Caco-2 (cell line): ENCODE measurements around the gene MGST2. TPM values are rescaled to one million over a fixed set of nuclear protein-coding genes. Genes with fewer than 3 reads are reported as not detected.

Experiments
- BruUV-seq: library from RNA; stranded (reverse); fragments of 400-500 nt; replicated peaks from 2 replicates; lab custom pipeline; 2021; lab: Mats Ljungman, UMichigan
- CTCF ChIA-PET: fragments of 300-600 bp; sonication (Branson Sonifier 250); formaldehyde crosslinking; loops from one replicate; lab custom pipeline; 2022; ENCODE audit warnings: antibody characterized with exemption; lab: Charles Lee
- POLR2A ChIA-PET: fragments of 300-600 bp; sonication (Branson Sonifier 250); formaldehyde crosslinking; loops from one replicate; lab custom pipeline; 2022; ENCODE audit warnings: antibody characterized with exemption; lab: Charles Lee
- DNase-seq, 2 experiments: peaks; one replicate each; pipeline versions ENCODE4 v3.0.0 to v3.0.0-alpha.2; 2020 to 2022
- H3K27me3 ChIP-seq: replicated peaks from 2 replicates; pipeline ENCODE4 v1.6.0; 2011; ENCODE audit warnings: low read length; ENCODE audit not compliant: control insufficient read depth, insufficient read depth
- H3K36me3 ChIP-seq: 2 replicates; pipeline ENCODE4 v1.5.1; 2011; ENCODE audit warnings: low read length; ENCODE audit not compliant: control insufficient read depth, insufficient read depth
- H3K4me1 ChIP-seq: fragments of 250-450 bp; sonication (Bioruptor Pico); 2 replicates; pipeline ENCODE4 v1.5.1; 2020; ENCODE audit warnings: mild to moderate bottlenecking
- H3K4me3 ChIP-seq: 2 replicates; pipeline ENCODE4 v1.5.1; 2011; ENCODE audit warnings: low read depth, mild to moderate bottlenecking, control low read depth, low read length
- H3K9me3 ChIP-seq: fragments of 250-450 bp; sonication (Bioruptor Pico); 2 replicates; pipeline ENCODE4 v1.5.1; 2020; ENCODE audit warnings: mild to moderate bottlenecking, moderate library complexity
- H3K27ac Mint-ChIP-seq: one replicate; pipeline ENCODE4 v1.8.0; 2022; ENCODE audit warnings: mixed read lengths; ENCODE audit not compliant: unreplicated experiment
- H3K27me3 Mint-ChIP-seq: one replicate; pipeline ENCODE4 v1.8.0; 2022; ENCODE audit warnings: mixed read lengths; ENCODE audit not compliant: insufficient read depth, unreplicated experiment
- H3K36me3 Mint-ChIP-seq: one replicate; pipeline ENCODE4 v1.8.0; 2022; ENCODE audit warnings: mild to moderate bottlenecking, mixed read lengths; ENCODE audit not compliant: insufficient read depth, unreplicated experiment
- H3K4me1 Mint-ChIP-seq: one replicate; pipeline ENCODE4 v1.8.0; 2022; ENCODE audit warnings: low read depth, mixed read lengths; ENCODE audit not compliant: unreplicated experiment
- H3K4me3 Mint-ChIP-seq: one replicate; pipeline ENCODE4 v1.8.0; 2022; ENCODE audit warnings: mild to moderate bottlenecking, moderate library complexity, mixed read lengths; ENCODE audit not compliant: unreplicated experiment
- H3K9me3 Mint-ChIP-seq: one replicate; pipeline ENCODE4 v1.8.0; 2022; ENCODE audit warnings: mixed read lengths; ENCODE audit not compliant: unreplicated experiment
- CTCF ChIP-seq, 2 experiments: fragments of 200-600 bp in 1 of 2; IDR thresholded peaks; 1 replicate in 1 of 2; 2 replicates in 1 of 2; pipeline versions ENCODE4 v1.5.1 to v1.8.0; 2011 to 2022; ENCODE audit warnings: antibody characterized with exemption in 1 of 2, control low read depth in 1 of 2, inconsistent platforms in 1 of 2, low read depth in 1 of 2, low read length in 1 of 2, mild to moderate bottlenecking in 1 of 2, moderate library complexity in 1 of 2; ENCODE audit not compliant: insufficient read depth in 1 of 2, severe bottlenecking in 1 of 2, unreplicated experiment in 1 of 2
- intact Hi-C: fragments of 100-400 bp; cut with micrococcal nuclease; formaldehyde crosslinking; loops from one replicate; pipeline ENCODE4 v1.10.0; 2022; ENCODE audit not compliant: unreplicated experiment
- total RNA-seq: library from RNA; stranded (reverse); gene quantifications from 2 replicates; pipeline ENCODE4 v1.2.3, GENCODE V29; 2022

MGST2 gene
- total RNA-seq, 1 experiment from 2014 or later = 81.7 TPM

GRCh38 chr4:139674875-139675550, 9.4 kb downstream of the MGST2 start:
- Mint-ChIP-seq H3K27ac (peak overlapping the region; percentile 74), H3K9me3 (no peaks in the 10 kb centered on the region), H3K4me3 (peak overlapping the region; percentile 15), H3K27me3 (no peaks in the 10 kb centered on the region), H3K36me3 (peaks cover 65% of the 10 kb centered on the region), H3K4me1 (peaks cover 55% of the 10 kb centered on the region)
- BruUV-seq = no TSS peak
- TF ChIP-seq CTCF (IDR thresholded peaks at IDR 0.05; ENCODE audit: insufficient read depth in 1 of 2, low read depth in 1 of 2, low read length in 1 of 2, severe bottlenecking in 1 of 2, unreplicated experiment in 1 of 2) = no peak
- Histone ChIP-seq H3K4me1 (peaks cover 77% of the 10 kb centered on the region), H3K27me3 (no peaks in the 10 kb centered on the region), H3K9me3 (no peaks in the 10 kb centered on the region), H3K36me3 (peaks cover 3% of the 10 kb centered on the region; the same call in 1 of the 2 replicates), H3K4me3 (no peak overlapping the region)
- ChIA-PET POLR2A (no interaction called here), CTCF (no interaction called here)
- DNase-seq = no peak
- intact Hi-C loops = no loop called here

GRCh38 chr4:139675651-139676050, 10.0 kb downstream of the MGST2 start:
- Mint-ChIP-seq H3K4me3 (peak overlapping the region; percentile 15), H3K36me3 (peaks cover 69% of the 10 kb centered on the region), H3K27me3 (no peaks in the 10 kb centered on the region), H3K27ac (peak overlapping the region; percentile 74), H3K4me1 (peaks cover 52% of the 10 kb centered on the region), H3K9me3 (no peaks in the 10 kb centered on the region)
- no peak overlapping the region for H3K4me3 ChIP-seq
- no peaks in the 10 kb centered on the region for H3K27me3 ChIP-seq
- no peak for TF ChIP-seq CTCF (IDR thresholded peaks at IDR 0.05; ENCODE audit: insufficient read depth in 1 of 2, low read depth in 1 of 2, low read length in 1 of 2, severe bottlenecking in 1 of 2, unreplicated experiment in 1 of 2)
- H3K9me3 ChIP-seq = no peaks in the 10 kb centered on the region
- intact Hi-C loops = loop anchor here (2.0 kb wide), 1 partner anchor 17 kb away; no protein-coding TSS in a partner anchor
- POLR2A ChIA-PET = no interaction called here
- no TSS peak for BruUV-seq
- DNase-seq = no peak
- CTCF ChIA-PET = no interaction called here
- H3K36me3 ChIP-seq = peaks cover 3% of the 10 kb centered on the region; the same call in 1 of the 2 replicates
- H3K4me1 ChIP-seq = peaks cover 71% of the 10 kb centered on the region

GRCh38 chr4:139676365-139676764, 10.7 kb downstream of the MGST2 start:
- Mint-ChIP-seq H3K27ac (peak overlapping the region; percentile 74), H3K9me3 (no peaks in the 10 kb centered on the region), H3K4me1 (peaks cover 53% of the 10 kb centered on the region), H3K4me3 (peak overlapping the region; percentile 51), H3K36me3 (peaks cover 72% of the 10 kb centered on the region), H3K27me3 (no peaks in the 10 kb centered on the region)
- H3K36me3 ChIP-seq = peaks cover 3% of the 10 kb centered on the region; the same call in 1 of the 2 replicates
- no TSS peak for BruUV-seq
- intact Hi-C loops = loop anchor here (2.0 kb wide), 1 partner anchor 16 kb away; no protein-coding TSS in a partner anchor
- no peak overlapping the region for H3K4me3 ChIP-seq
- ChIA-PET CTCF (interaction anchor here (0.6 to 0.8 kb wide), 3 partner anchors 13 to 23 kb away, joined by 3 to 8 read pairs (median 6); no protein-coding TSS in a partner anchor), POLR2A (no interaction called here)
- no peak for TF ChIP-seq CTCF (IDR thresholded peaks at IDR 0.05; ENCODE audit: insufficient read depth in 1 of 2, low read depth in 1 of 2, low read length in 1 of 2, severe bottlenecking in 1 of 2, unreplicated experiment in 1 of 2)
- H3K4me1 ChIP-seq = peaks cover 64% of the 10 kb centered on the region
- no peaks in the 10 kb centered on the region for H3K9me3 ChIP-seq
- no peaks in the 10 kb centered on the region for H3K27me3 ChIP-seq
- DNase-seq = no peak
